ENCODE measurements around the gene ZNF217.
"Not testable (repeated sequence)": the region's sequence is repeated elsewhere in the genome, so short reads cannot be mapped to it uniquely, and the experiment has no call there.

ZNF217 gene

GRCh38 chr20:53566623-53567022, 27.0 kb downstream of the ZNF217 start:
- peaks cover 6 to 14% of the 10 kb centered on the region in 2 donors for H3K4me1 Mint-ChIP-seq
- not testable (repeated sequence) for DNase-seq; ATAC-seq (replicated peaks); H3K27me3 Mint-ChIP-seq; H3K9me3 Mint-ChIP-seq; H3K4me3 Mint-ChIP-seq; H3K27ac Mint-ChIP-seq
- H3K36me3 Mint-ChIP-seq: peaks cover 36 to 41% of the 10 kb centered on the region in 2 donors

DNA sequence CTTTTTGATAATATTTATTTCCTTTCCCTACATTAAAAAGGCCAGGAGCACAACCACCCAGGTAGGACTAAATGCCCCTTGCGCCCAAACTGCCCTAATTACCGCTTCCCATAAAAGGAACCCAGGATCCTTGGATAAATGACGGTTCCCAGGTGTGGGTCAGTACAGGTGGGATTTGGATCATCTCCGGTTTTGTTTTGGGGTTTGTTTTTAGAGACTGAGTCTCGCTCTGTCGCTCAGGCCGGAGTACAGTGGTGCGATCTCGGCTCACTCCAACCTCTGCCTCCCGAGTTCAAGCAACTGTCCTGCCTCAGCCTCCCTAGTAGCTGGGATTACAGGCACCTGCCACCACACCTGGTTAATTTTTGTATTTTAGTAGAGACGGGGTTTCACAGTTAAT, 28.4 kb downstream of the ZNF217 start:
- Mint-ChIP-seq H3K36me3 (peaks cover 35 to 40% of the 10 kb centered on the region in 2 donors), H3K9me3 (no peaks in the 10 kb centered on the region), H3K4me1 (peaks cover 5 to 10% of the 10 kb centered on the region in 2 donors), H3K27me3 (no peaks in the 10 kb centered on the region), H3K27ac (no peak overlapping the region), H3K4me3 (no peak overlapping the region)
- ATAC-seq (replicated peaks) (no peak), DNase-seq (no peak)

DNA sequence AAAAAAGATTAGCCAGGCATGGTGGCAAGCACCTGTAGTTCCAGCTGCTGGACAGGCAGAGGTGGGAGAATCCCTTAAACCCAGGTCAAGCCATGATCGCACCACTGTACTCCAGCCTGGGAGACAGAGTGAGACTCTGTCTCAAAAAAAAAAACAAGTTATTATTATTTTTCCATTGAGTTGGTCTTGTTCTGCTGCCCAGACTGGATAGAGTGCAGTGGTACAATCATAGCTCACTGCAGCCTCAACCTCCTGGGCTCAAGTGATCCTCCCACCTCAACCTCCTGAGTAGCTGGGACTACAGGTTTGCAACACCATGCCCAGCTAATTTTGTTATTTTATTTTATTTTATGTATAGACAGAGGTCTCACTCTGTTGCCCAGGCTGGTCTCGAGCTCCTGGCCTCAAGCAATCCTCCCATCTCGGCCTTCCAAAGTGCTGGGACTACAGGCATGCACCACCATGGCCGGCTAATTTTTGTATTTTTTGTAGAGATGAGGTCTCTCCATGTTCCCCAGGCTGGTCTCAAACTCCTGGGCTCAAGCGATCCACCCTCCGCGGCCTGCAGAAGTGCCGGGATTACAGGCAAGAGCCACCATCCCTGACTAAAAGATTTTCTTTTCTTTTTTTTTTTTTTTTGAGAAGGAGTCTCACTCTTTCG, 31.4 kb downstream of the ZNF217 start:
- H3K36me3 Mint-ChIP-seq: peaks cover 29 to 38% of the 10 kb centered on the region in 2 donors
- not testable (repeated sequence) for H3K4me3 Mint-ChIP-seq, DNase-seq, H3K9me3 Mint-ChIP-seq, H3K4me1 Mint-ChIP-seq, H3K27me3 Mint-ChIP-seq
- peak overlapping the region; percentile 75 for H3K27ac Mint-ChIP-seq
- ATAC-seq (replicated peaks): peak; percentile 19 to 27

DNA sequence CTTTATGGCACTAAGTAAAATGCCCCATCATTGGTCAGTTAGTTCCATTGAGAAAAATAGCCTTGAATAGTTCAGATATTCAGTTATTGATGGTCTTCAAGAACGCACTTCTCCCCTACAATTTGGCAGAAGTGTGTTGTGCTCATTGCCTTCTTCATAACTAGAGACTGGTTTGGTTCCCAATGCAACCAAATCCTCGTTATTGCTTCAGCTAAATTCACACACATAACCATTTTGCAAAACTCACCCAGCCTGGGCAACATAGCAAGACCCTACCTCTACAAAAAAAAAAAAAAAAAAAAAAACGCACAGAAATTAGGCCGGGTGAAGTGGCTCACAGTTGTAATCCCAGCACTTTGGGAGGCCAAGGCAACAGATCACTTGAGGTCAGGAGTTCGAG, 32.1 kb downstream of the ZNF217 start:
- no peak overlapping the region for H3K4me3 Mint-ChIP-seq
- H3K27me3 Mint-ChIP-seq: no peaks in the 10 kb centered on the region
- no peaks in the 10 kb centered on the region for H3K9me3 Mint-ChIP-seq
- H3K4me1 Mint-ChIP-seq: peaks cover 2 to 7% of the 10 kb centered on the region in 2 donors
- peaks cover 30 to 45% of the 10 kb centered on the region in 2 donors for H3K36me3 Mint-ChIP-seq
- DNase-seq: no peak
- no peak overlapping the region for H3K27ac Mint-ChIP-seq
- ATAC-seq (replicated peaks): no peak

GRCh38 chr20:53559816-53560215, 33.8 kb downstream of the ZNF217 start:
- peak overlapping the region; percentile 33 for H3K27ac Mint-ChIP-seq
- H3K4me1 Mint-ChIP-seq: peaks cover 4 to 7% of the 10 kb centered on the region in 2 donors
- no peak overlapping the region for H3K4me3 Mint-ChIP-seq
- ATAC-seq (replicated peaks) (no peak), DNase-seq (no peak)
- H3K9me3 Mint-ChIP-seq: no peaks in the 10 kb centered on the region
- H3K27me3 Mint-ChIP-seq: no peaks in the 10 kb centered on the region
- peaks cover 25 to 35% of the 10 kb centered on the region in 2 donors for H3K36me3 Mint-ChIP-seq

GRCh38 chr20:53557130-53557529, 36.5 kb downstream of the ZNF217 start:
- DNase-seq (no peak), ATAC-seq (replicated peaks) (no peak)
- Mint-ChIP-seq H3K27me3 (no peaks in the 10 kb centered on the region), H3K9me3 (no peaks in the 10 kb centered on the region), H3K4me3 (no peak overlapping the region), H3K27ac (peak overlapping the region; percentile 63), H3K36me3 (peaks cover 19 to 28% of the 10 kb centered on the region in 2 donors), H3K4me1 (peaks cover 4 to 7% of the 10 kb centered on the region in 2 donors)

- ATAC-seq (replicated peaks): no peak
- H3K36me3 Mint-ChIP-seq: peaks cover 19 to 28% of the 10 kb centered on the region in 2 donors
- no peak overlapping the region for H3K27ac Mint-ChIP-seq
- no peaks in the 10 kb centered on the region for H3K9me3 Mint-ChIP-seq
- no peak for DNase-seq
- H3K27me3 Mint-ChIP-seq: no peaks in the 10 kb centered on the region
- H3K4me1 Mint-ChIP-seq: peaks cover 4 to 7% of the 10 kb centered on the region in 2 donors
- H3K4me3 Mint-ChIP-seq: no peak overlapping the region
Measured at GRCh38 chr20:53556267-53556897, 37.3 kb downstream of the ZNF217 start.

DNA sequence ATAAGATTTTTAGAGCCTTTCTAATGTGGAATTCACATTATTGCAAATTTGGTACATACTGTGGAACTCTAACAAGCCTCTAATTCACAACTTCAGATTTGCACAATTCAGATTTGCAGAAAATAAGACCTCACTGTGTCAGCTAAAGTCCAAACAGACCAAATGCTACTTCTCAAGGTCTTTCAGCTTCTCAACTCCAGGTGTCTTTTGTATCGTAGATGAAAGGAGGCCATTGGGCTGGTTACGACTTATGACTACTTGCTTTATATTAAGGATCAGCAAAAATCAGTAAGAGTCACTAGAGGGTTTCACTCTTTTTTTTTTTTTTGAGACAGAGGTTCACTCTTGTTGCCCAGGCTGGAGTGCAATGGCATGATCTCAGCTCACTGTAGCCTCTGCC, 37.8 kb downstream of the ZNF217 start:
- H3K9me3 Mint-ChIP-seq: no peaks in the 10 kb centered on the region
- H3K4me1 Mint-ChIP-seq: peaks cover 3 to 7% of the 10 kb centered on the region in 2 donors
- H3K27me3 Mint-ChIP-seq: no peaks in the 10 kb centered on the region
- H3K4me3 Mint-ChIP-seq: no peak overlapping the region
- ATAC-seq (replicated peaks) (no peak), DNase-seq (no peak)
- peaks cover 17 to 26% of the 10 kb centered on the region in 2 donors for H3K36me3 Mint-ChIP-seq
- H3K27ac Mint-ChIP-seq: no peak overlapping the region

DNA sequence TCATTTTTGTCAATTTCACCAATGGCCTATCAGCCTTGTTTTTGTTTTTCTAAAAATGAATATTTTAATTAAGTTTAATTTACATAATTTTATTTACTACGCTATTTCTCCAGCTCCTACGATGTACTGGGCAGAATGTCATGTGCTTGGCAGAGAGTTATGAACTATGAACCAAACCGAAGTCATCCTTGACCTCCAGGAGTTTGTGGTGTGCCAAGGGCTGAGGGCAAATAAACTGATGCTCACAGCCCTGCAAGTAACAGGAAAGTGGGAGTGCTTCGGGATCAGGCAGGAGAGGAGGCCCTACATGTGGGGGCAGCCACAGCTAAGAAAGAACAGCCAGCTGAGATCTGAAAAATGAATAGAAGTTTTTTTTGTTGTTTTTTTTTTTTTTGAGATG, 38.6 kb downstream of the ZNF217 start:
- Mint-ChIP-seq H3K9me3 (no peaks in the 10 kb centered on the region), H3K27me3 (no peaks in the 10 kb centered on the region), H3K4me1 (peaks cover under 1 to 2% of the 10 kb centered on the region in 2 donors), H3K27ac (no peak overlapping the region), H3K4me3 (no peak overlapping the region), H3K36me3 (peaks cover 10 to 19% of the 10 kb centered on the region in 2 donors)
- DNase-seq (no peak), ATAC-seq (replicated peaks) (no peak)

- not testable (repeated sequence) for H3K27ac Mint-ChIP-seq
Measured at GRCh38 chr20:53552572-53552893, 41.1 kb downstream of the ZNF217 start.

DNA sequence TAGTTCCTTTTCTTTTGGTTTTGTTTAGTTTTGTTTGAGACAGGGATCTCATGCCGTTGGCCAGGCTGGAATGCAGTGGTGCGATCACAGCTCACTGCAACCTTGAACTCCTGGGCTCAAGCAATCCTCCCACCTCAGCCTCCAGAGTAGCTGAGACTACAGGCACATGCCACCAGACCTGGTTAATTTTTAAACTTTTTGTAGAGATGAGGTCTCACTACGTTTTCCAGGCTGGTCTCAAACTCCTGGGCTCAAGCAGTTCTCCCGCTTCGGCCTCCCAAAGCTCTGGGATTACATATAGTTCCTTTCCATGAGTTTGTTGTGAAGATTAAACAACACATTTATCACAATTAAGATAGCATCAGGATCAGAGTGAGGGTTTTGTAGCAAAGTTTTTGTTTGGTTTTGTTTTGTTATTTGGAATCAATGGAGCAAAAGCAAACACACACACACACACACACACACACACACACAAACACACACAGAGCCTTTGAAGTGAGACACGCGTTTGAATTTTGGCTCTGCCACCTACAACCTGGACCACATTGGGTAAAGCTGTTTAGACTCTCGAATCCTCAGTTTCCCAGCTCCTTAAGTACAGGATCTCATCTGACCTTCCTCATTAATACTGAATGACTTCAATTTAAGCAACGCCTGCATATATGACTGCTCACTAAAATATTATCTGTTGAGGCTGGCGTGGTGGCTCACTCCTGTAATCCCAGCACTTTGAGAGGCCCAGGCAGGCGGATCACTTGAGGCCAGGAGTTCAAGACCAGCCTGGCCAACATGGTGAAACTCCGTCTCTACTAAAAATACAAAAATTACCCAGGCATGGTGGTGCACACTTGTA, 41.7 kb downstream of the ZNF217 start:
- H3K27me3 Mint-ChIP-seq; ATAC-seq (replicated peaks); H3K27ac Mint-ChIP-seq; DNase-seq; H3K4me1 Mint-ChIP-seq; H3K4me3 Mint-ChIP-seq; H3K36me3 Mint-ChIP-seq; H3K9me3 Mint-ChIP-seq: not testable (repeated sequence)

More at GRCh38 chr20:53552572-53552893, 41.1 kb downstream of the ZNF217 start:
- not testable (repeated sequence) for H3K9me3 Mint-ChIP-seq; H3K27me3 Mint-ChIP-seq; ATAC-seq (replicated peaks); H3K4me3 Mint-ChIP-seq; DNase-seq; H3K4me1 Mint-ChIP-seq; H3K36me3 Mint-ChIP-seq

DNA sequence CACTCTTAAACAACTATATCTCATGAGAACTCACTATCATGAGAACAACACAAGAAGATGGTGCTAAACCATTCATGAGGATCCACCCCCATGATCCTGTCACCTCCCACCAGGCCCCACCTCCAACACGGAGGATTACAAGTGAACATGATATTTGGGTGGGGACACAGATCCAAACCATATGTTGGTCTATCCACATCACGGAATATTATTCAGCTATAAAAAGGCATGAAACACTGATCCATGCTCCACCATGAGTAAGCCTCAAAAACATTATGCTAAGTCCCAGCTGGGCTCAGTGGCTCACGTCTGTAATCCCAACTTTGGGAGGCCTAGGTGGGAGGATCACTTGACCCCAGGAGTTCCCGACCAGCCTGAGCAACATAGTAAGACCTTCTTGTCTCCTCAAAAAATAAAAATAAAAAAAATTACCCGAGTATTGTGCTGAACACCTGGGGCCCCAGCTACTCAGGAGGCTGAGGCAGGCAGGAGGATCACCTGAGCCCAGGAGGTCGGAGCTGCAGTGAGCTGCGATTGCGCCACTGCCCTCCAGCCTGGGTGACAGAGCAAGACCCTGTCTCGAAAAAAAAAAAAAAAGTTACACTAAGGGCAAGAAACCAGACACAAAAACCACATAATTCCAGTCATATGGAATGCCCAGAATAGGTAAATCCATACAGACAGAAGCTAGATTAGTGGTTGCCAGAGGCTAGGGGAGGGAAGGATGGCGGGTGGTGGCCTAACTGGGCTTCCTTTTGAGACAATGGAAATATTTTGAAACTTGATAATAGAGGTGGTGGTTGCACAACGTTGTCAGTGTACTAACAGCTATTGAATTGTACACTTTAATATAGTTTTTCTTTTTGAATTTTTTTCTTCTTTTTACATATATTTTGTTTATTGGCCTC, 43.1 kb downstream of the ZNF217 start:
- Mint-ChIP-seq H3K27ac (no peak overlapping the region), H3K4me3 (no peak overlapping the region), H3K4me1 (peaks cover 0 to 2% of the 10 kb centered on the region in 2 donors), H3K9me3 (no peaks in the 10 kb centered on the region), H3K36me3 (peaks cover 0 to 2% of the 10 kb centered on the region in 2 donors), H3K27me3 (no peaks in the 10 kb centered on the region)
- DNase-seq (no peak), ATAC-seq (replicated peaks) (no peak)

DNA sequence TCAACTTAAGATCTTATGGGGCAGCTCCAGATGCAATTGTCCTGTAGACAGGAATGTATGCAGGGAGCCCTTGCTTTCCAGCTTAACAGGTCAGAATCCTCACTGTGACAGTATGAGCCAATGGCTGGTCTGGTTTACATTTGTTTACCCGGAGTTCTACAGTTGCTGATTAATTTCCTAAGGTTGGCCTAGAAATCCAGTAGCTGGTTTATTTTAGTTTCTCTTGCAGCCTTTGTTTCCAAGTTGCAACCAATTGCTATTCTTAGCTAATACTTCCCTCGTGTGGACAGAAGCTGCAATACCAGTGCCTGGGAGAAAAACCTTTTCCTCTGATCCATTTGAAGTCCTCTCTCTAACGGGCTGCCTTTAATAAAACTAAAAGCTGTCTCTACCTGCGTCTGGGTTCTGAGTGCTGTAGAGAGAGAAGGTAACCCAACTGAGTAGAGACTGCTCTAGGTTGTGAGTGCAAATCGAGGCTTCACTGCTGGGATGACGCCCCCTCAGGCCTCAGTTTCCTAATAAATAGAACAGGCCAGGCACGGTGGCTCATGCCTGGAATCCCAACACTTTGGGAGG, 45.9 kb downstream of the ZNF217 start:
- peak; percentile 48 to 56 for ATAC-seq (replicated peaks)
- DNase-seq: no peak
- H3K27me3 Mint-ChIP-seq: no peaks in the 10 kb centered on the region
- no peaks in the 10 kb centered on the region for H3K36me3 Mint-ChIP-seq
- peak overlapping the region; percentile 31 for H3K27ac Mint-ChIP-seq
- peaks cover 0 to 2% of the 10 kb centered on the region in 2 donors for H3K9me3 Mint-ChIP-seq
- no peak overlapping the region for H3K4me3 Mint-ChIP-seq
- no peaks in the 10 kb centered on the region for H3K4me1 Mint-ChIP-seq
